ENCODE measurements around the gene PSMC3.

PSMC3 gene

GRCh38 chr11:47413351-47413750 is 12.9 kb downstream of the PSMC3 start:
- no peak for DNase-seq

DNA sequence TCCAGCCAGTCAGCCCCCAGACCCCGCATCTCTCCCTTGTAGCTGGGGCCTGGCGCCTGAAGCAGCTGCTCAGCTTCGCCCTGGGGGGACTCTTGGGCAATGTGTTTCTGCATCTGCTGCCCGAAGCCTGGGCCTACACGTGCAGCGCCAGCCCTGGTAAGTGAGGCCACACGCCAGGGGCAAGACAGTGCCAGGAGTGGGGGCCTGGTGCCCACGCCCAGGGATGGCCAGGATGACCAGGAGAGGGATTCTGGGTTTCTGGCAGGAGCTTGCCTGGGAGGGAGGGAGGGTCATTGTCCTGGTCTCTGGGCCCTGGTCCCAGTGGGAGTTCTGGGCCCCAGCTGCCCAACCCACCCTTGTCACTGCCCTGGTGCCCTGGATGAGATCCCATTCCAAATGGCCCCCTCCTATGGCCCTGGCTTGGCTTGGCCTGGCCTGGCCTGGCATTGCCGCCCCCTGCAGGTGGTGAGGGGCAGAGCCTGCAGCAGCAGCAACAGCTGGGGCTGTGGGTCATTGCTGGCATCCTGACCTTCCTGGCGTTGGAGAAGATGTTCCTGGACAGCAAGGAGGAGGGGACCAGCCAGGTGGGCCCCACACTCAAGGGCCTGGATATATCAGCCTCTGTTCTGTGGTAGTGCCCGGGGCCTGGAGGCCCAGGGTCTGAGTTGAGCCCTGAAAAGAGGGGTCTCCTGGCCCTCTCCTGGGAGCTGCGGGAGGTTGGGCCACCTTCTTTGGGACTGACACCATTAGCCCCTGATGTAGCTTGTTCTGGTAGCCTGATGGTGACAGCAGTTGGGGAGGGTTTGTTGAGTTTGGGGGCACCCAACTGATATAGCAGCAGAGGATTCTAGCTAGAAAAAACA is 14.1 kb downstream of the PSMC3 start:
- peak in 6 of 14 donors; percentile 18 to 74 (median 57) for DNase-seq

DNA sequence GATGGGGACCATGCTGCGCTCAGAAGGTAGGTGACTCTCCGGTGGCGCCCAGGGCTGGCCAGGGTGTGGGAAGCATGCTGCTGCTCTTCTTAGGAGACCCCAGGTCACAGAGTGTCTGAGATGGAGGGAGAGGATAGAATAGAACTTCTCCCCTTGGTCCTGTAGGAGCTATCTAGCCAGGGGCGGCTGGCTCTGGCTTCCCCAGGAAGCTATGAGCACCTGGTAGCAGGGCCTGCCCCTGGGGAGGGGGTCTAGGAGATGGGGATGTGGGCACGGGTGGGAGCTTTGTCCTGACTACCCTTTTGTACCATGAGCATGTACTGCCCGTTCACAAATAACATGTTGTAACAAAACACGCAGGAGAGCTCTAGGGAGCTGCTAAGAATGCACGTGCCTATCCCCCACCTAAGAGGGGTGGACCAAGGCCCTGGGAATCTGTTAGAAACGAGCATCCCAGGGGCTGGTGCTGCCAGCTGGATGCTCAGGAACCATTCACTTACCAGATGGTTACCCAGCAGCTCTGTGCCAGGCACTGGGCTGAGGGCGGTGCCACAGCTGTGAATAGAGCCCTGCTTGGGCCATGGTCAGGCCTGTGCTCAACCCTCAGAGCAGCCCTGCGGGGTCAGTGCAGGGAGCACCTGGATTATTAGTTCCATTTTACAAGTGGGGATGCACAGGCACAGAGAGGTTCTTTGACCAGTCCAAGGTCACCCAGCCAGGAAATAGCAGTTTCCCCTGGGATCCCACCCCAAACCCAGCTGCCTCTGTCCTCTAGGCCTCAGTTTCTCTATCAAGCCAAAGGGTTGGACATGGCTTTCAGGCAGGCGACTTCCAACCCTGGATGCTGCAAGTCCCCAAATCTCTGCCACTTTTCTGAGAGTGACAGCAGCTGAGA is 15.6 kb downstream of the PSMC3 start:
- no peak for DNase-seq

- DNase-seq: no peak
These were observed 16.5 kb downstream of the PSMC3 start for GRCh38 chr11:47409440-47410369.

DNA sequence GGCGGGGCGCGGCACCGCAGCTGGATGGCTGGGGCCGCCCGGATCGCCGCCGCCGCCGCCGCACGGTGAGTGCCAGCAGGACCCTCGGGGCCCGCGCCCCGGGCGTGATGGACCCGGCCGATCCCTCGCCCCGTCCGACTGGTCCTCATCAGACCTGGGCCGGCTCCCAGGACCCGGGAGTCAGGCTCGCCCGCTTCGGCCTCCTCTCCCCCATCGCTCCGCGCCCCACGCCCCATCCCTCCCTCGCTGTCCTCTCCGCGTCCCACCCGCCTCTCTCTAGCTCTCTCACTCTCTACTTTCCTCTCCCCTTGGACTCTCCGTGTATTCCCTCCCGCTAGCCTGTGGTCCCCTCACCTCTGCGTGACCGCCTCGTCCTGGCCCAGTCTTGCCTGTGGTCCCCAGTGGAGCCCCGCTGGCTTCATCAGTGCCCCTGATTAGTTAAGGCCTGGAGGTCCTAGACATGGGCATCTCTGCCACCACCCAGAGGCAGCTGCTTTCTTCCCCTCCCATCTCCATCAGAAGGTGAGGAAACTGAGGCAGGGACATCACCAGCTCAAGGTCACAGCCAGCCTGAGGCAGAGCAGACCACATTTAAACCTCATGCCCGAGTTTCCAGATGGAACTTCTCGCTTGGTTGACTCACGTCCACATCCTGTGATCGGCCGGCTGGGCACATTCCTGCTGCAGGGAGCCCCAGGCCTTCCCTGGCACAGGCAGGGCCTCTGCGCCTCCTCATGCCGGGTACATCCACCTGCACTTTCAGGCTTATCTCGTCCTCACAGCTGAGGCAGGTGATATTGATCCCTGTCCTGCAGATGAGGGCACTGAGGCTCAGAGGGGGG is 17.4 kb downstream of the PSMC3 start:
- DNase-seq: peak in 6 of 14 donors; percentile 45 to 83 (median 62)

DNA sequence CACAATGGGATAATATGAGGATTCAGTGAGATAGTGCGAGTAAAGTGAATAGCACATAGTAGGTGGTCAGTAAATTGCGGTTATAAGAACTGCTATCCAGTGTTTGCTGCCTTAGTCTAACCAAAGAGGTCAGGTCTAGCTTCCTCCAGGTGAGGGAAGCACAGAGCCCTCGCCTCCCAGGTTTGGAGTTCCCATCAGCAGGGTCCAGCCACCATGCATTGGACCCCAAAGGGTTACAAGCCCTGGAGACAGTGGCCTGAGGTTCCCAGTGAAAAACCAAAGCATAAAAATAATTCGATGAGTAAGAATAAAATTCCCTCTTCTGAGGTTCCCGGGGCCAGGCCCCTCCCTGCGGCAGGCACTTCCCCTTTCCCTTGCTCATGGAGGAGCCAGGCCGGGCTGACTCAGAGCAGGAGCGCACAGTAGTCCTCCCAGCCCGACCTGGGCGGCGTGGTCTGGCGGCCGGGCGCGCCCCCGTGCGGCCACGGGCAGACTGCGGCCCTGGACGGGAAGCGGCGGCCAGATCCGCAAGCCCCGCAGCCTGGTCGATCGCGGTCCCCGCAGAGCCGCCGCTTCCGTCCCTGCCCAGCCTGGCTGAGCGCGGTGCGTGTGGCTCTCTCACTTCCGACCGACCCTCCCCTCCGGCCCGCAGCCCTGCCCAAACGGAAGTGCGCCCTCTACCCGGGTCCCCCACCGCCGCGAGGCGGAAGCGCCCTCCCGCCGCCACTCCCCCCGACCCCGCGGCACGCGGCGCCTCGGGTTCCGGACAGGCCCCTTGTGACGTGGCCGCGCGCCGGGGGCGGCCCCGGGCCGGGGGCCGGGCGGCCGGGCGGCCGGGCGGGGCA is 18.3 kb downstream of the PSMC3 start, which contains the start of gene SLC39A13:
Gene SLC39A13 (plus strand): TSS at position 845 of the 845 bp plus-strand sequence. CDS start 1,505 bp downstream, outside the sequence.
- DNase-seq: peak; percentile 71 to 96 (median 93)

DNA sequence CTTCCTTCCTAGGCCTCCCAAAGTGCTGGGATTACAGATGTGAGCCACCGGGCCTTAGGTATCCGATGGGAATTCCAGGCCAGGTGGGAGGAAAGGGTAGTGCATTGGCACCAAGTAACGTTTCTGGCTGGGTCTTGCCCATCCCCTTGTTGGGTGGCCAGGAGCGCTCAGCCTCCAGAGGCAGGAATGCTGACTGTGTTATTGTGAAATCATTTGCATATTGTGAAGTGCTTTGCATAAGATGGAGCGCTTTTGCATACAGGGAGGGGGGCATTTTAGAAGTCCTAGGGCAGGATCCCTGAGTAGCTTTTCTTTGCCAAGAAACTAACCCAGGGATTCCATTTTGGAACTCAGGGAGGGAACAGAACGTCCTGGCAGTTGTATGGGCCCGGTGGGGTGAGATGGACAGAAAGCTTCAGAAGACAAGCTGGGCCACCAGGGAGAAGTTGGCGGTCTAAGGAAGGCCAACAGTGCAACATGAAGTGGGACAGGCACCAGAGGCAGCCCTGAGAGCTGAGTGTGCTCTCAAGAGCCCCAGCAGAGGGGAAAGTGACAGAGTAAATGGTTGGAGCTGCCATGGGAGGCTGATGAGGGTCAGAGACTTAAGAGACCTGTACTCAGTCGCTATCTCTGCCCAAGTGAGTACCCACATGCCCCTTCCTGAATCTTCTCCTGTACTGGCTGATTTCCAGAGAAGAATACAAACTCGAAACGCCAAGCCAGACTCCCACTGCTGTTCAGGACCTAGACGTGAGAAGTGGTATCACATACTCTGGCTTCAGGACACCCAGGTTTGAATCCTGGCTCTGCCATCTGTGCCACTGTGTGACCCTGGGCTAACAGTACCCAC is 19.1 kb downstream of the PSMC3 start:
- DNase-seq: peak in 5 of 14 donors; percentile 24 to 69 (median 33)

GRCh38 chr11:47403571-47403970 is 22.7 kb downstream of the PSMC3 start:
- no peak for DNase-seq

- DNase-seq: no peak
These were observed 23.1 kb downstream of the PSMC3 start for GRCh38 chr11:47403135-47403534.

DNA sequence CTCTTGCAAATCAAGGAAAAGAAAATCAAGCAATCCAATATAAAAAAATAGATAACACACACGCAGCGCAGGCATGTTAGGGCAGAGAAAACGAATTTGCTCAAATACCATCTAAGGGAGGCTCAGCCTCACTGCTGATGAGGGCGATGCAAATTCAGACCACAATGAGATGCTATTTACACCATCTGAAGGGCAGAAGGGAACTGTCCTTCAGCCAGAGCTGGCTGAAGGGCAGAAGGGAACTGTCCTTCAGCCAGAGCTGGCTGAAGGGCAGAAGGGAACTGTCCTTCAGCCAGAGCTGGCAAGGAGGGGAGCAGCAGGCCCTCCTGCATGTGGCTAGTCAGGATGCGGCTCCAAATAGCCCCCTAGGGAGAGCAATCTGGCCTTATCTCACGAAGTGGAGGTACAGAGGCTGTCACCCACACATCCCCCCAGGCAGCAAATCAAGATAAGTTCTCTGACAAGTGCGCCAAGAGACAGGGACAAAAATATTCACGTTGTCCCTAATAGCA is 25.4 kb downstream of the PSMC3 start:
- peak in 2 of 14 donors; percentile 13 to 82 for DNase-seq

DNA sequence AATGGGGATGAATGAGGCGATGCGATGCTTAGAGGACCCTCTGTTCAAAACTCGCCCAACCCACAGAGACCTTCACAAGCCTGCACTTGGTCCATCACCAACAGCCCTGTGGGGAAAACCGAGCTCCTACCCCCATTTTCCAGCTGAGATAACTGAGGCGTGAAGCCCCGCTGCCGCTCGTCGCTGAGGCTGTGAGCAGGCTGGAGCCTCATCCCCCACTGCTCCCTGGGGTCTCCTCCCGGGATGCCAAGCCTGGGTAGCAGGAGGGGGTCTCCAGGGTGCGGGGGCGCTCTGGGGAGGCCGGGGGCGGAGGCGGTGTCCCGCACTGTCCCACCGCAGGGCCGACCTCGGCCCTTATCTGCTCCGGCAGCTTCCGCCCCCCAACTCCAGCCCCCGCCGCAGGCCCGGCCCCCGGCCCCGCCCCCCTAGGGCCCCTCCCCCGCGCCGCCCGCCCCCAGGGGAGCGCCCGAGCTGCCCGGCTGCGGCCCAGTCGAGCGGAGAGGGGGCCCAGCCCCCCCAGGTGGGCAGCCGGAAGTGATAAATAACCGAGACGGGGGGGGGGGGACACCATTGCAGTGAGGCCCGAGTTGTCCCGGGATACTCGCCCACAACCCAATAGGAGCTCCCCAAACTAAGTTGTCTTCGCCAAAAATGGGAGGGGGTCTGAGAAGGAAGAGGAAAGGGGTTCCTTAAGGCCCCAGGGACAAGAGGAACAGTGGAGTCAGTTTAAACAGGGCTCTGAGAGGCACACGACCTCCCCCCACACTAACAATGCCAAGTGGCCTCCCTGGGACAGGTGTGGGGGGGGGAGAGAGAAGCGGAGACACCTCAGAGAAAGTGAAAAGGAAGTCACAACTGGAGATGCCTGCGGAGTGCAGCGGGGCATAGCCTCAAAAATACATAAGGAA is 26.1 kb downstream of the PSMC3 start:
- DNase-seq: no peak

- DNase-seq: no peak
These were observed 27.7 kb downstream of the PSMC3 start for GRCh38 chr11:47398551-47398950.

GRCh38 chr11:47398011-47398410 is 28.2 kb downstream of the PSMC3 start:
- DNase-seq: no peak

DNA sequence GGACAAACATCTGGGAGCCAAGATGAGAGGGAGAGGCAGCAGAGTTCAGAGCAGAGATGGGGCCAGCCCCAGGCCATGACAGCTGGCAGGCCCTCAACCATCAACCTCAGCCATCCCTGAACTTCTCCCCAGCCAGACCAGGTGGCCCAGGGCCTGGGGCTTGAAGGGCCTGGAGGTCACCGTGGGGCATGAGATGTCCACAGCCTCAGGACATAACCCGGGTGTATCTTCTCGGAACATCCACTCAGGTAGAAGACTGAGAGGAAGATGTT is 30.3 kb downstream of the PSMC3 start:
- DNase-seq: no peak

DNA sequence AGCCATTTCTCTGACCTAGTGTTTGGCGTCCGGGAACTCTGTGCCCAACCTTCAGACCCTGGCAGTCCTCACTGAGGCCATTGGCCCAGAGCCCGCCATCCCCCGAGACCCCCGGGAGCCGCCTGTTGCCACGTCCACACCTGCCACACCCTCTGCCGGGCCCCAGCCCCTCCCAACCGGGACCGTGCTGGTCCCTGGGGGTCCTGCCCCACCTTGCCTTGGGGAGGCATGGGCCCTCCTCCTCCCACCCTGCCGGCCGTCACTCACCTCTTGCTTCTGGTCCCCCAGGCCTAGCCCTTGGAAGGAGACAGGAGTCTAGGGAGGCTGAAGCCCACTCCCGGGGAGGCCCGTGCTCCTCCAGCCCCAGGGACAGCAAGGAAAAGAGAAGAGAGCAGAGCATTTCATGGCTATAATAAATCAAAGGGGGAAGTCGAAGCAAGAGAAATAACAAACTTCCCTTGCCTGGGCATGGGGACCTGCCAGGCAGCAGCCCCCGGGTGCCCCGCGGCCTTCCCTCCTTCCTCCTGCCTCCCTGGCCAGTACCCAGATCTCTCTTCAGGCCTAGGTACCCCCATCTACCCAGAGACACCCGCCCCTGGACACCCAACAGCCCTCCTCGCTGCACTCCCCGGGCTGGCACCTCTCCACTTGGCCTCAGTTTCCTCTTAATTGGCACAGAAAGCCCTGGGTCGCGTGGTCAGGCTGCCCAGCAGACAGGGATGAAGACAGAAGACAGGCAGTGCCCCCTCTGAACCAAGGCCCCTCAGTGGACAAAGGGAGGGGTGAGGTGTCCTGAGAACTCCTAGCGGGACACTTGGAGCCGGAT is 30.8 kb downstream of the PSMC3 start:
- peak in 2 of 14 donors; percentile 41 to 46 for DNase-seq

DNA sequence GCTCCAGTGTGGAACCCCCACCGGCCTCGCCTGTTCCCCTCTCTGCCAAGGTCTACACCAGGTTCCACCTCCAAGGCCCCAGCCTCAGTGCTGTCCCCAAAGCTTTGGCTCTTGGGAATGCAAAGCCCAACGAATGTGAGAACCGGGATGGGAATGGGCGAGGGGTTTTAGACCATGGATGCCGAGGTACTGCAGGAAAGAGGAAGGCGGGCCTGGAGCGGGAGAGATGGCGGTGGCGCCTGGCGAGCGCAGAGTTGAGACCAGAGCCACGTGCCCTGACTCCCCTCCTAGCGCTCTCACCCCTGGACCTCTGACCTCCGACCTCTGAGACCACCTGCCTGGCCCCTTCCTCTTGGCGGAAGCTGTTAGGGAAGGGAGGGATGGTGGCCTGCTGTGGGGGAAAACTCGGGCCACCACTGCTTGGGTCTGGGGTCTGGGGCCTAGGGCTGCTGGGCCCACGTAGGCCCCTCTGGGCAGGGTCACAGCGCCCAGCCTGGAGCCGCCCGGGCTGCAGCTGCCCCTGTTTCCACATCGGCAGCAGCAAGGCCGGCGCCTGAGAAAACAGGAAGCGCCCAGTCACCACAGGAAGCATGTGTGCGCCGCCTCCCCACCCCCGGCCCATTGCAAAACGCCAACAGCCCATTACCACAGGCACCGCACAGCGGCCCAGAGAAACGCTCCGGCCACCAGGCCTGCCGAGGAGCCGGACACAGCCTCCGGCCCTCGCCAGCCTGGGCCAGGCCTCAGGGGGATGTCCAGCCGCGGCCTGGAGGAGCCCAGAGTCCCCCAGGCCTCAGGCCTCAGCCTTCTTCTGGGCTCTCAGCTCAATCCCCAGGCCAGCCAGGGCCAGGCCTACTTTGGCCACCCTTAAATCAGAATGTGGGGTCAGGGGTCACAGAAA is 31.7 kb downstream of the PSMC3 start:
- peak in 5 of 14 donors; percentile 34 to 67 (median 37) for DNase-seq

All from C1 segment of cervical spinal cord (tissue), 14 donors.